Heart right ventricle (tissue), 16 donors: Measurements from ENCODE around the gene DUXA. TPM values are rescaled to one million over a fixed set of nuclear protein-coding genes. Genes with fewer than 3 reads are reported as not detected.
A peak's percentile ranks its signal among the peaks of the same experiment; 100 is the strongest.
"Not testable (repeated sequence)": the region's sequence is repeated elsewhere in the genome, so short reads cannot be mapped to it uniquely, and the experiment has no call there.

Source experiments
- ATAC-seq, 8 donors: fragments of 200-7000 bp; cut with Tn5 transposase; one replicate each; pipeline ENCODE4 v1.9.1; 2020; ENCODE audit warnings: mild to moderate bottlenecking in 8 of 8, moderate library complexity in 8 of 8, moderate number of reproducible peaks in 1 of 8
- DNase-seq, 2 donors: peaks; one replicate each; pipeline ENCODE4 v3.0.0-alpha.2; 2020
- H3K27ac ChIP-seq, 10 donors: fragments of 200-600 bp; sonication (generic) in 2 of 10; one replicate each; pipeline versions ENCODE4 v1.5.0 to v1.8.0; 2020 to 2022; ENCODE audit warnings: mild to moderate bottlenecking in 3 of 10
- H3K27me3 ChIP-seq, 7 donors: fragments of 200-600 bp; one replicate each; pipeline ENCODE4 v1.8.0; 2021 to 2022; ENCODE audit warnings: mild to moderate bottlenecking in 2 of 7
- H3K36me3 ChIP-seq, 9 donors: fragments of 200-600 bp; sonication (generic) in 1 of 9; one replicate each; pipeline versions ENCODE4 v1.5.0 to v1.8.0; 2020 to 2022; ENCODE audit warnings: mild to moderate bottlenecking in 2 of 9
- H3K4me1 ChIP-seq, 9 donors: fragments of 200-600 bp; sonication (generic) in 1 of 9; one replicate each; pipeline versions ENCODE4 v1.5.0 to v1.8.0; 2020 to 2022; ENCODE audit warnings: mild to moderate bottlenecking in 4 of 9
- H3K4me3 ChIP-seq, 10 donors: fragments of 200-600 bp; sonication (generic) in 2 of 10; one replicate each; pipeline versions ENCODE4 v1.5.0 to v1.8.0; 2020 to 2022; ENCODE audit warnings: mild to moderate bottlenecking in 7 of 10, moderate library complexity in 2 of 10
- H3K9me3 ChIP-seq, 11 donors: fragments of 200-600 bp in 10 of 11; sonication (generic) in 2 of 11; one replicate each; pipeline versions ENCODE4 v1.5.0 to v1.8.0; 2013 to 2022; ENCODE audit warnings: mild to moderate bottlenecking in 2 of 11, control low read depth in 1 of 11, moderate library complexity in 1 of 11
- WGBS, 2 donors: extraction: QIAGEN DNeasy Blood & Tissue Kit; methylation state at CpG; one replicate each; pipeline ENCODE4 v1.1.7; 2013; ENCODE audit warnings: inconsistent platforms in 1 of 2; 5-methylcytosine and 5-hydroxymethylcytosine counted together
- intact Hi-C, 10 donors: fragments of 100-400 bp; cut with DNase I; formaldehyde crosslinking; loops; one replicate each; pipeline versions ENCODE4 v1.11.1 to v1.14.2; 2022
- long read RNA-seq, 3 donors: library from polyadenylated mRNA; unstranded; transcript quantifications; one replicate each; pipeline ENCODE4 v2.0.0, GENCODE V29; 2020 to 2021
- polyA plus RNA-seq, 2 donors: library from polyadenylated mRNA; stranded (reverse); fragments of 200-250 nt; gene quantifications; one replicate each; pipeline ENCODE4 v1.2.3, GENCODE V29; 2013
- total RNA-seq, 10 donors: library from RNA; stranded (reverse); fragmentation: NEBNext Ultra II Directional in 3 of 10; extraction: Animal tissue kit (Norgen Biotek cat#: 25700) in 3 of 10; gene quantifications; one replicate each; pipeline versions ENCODE4 v1.2.1 to v1.2.4, GENCODE V29; 2021 to 2023
- TF ChIP-seq, protein P1 (sequence below), 9 donors: fragments of 200-600 bp; sonication (generic) in 2 of 9; IDR thresholded peaks; one replicate each; pipeline versions ENCODE4 v1.5.0 to v1.8.0; 2021 to 2022; ENCODE audit warnings: antibody characterized with exemption in 9 of 9, mild to moderate bottlenecking in 5 of 9, moderate library complexity in 1 of 9
- donor health status: Arrhythmogenic right ventricular cardiomyopathy.
- donor health status: ischemic (EF 13 %, LVEDD 7.1; RV severe dilation, severe dysfunction).
- donor health status: healthy with polysubstance abuse.
- donor health status: DM: no; HTN: yes; CAD: no.
- donor health status: DM: no; HTN: no; CAD: no.
- donor health status: ischemic (EF 25% LVEDD 6.9; RV normal size, moderate dysfunction).
- donor health status: ischemic (EF 25% LVEDD 5.7; RV mildly dilated, moderate dysfunction).
- donor health status: healthy.
- donor health status: DM: yes; HTN: yes; CAD: no.
- donor health status: Ischemic cardiomyopathy.
- donor health status: ischemic (EF 35%, LVEDD 5.7; RV mildly dilated, moderate dysfunction).
- donor health status: nonischemic (EF 11% LVEDD 7.7; RV severe dilation, severe dysfunction).
- donor health status: DM: yes; HTN: yes; CAD: no.
- donor health status: PGD.
- donor health status: ischemic (EF 29% LVEDD 5.4; RV normal size, mild dysfunction).
- donor health status: nonischemic (EF 23%, LVEDD 6.1; RV moderate dilation, normal function).

DUXA gene
- not detected for total RNA-seq
- not detected for polyA plus RNA-seq
- long read RNA-seq, donor 1, result 0 reads
- long read RNA-seq, donor 2, result 0 reads
- long read RNA-seq, donor 3, result 0 reads

DNA sequence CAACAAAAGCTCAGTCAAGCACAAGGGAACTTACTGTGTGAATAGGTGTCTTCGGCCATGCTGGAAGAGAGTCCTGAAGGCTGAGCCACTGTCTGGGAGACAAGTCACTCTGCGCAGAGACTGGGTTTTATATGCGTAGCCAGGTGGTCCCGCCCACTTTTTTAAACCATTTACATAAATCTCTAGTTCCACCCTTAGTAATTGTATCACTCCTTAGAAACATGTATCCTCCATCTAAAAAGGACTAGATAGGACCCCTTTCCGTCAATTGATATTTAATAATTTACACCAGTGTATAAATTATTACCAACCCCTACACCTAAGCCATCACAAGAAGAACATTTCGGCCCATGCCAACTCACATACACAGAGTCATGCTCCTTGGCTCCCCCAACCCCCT, at the start of gene DUXA:
Gene DUXA (minus strand): TSS at position 101 of the 400 bp plus-strand sequence. CDS start 42 bp downstream, at position 59.
- Histone ChIP-seq H3K36me3 (no peaks in the 10 kb centered on the region), H3K27me3 (no peaks in the 10 kb centered on the region), H3K4me1 (peaks cover 0 to 10% (median 3%) of the 10 kb centered on the region in 9 donors), H3K9me3 (peaks cover 0 to 13% (median 0%) of the 10 kb centered on the region in 11 donors), H3K4me3 (no peak within 1 kb of the TSS), H3K27ac (no peak within 1 kb of the TSS)
- DNase-seq, result no peak
- no peak for ATAC-seq
- TF ChIP-seq, protein P1, sequence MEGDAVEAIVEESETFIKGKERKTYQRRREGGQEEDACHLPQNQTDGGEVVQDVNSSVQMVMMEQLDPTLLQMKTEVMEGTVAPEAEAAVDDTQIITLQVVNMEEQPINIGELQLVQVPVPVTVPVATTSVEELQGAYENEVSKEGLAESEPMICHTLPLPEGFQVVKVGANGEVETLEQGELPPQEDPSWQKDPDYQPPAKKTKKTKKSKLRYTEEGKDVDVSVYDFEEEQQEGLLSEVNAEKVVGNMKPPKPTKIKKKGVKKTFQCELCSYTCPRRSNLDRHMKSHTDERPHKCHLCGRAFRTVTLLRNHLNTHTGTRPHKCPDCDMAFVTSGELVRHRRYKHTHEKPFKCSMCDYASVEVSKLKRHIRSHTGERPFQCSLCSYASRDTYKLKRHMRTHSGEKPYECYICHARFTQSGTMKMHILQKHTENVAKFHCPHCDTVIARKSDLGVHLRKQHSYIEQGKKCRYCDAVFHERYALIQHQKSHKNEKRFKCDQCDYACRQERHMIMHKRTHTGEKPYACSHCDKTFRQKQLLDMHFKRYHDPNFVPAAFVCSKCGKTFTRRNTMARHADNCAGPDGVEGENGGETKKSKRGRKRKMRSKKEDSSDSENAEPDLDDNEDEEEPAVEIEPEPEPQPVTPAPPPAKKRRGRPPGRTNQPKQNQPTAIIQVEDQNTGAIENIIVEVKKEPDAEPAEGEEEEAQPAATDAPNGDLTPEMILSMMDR (IDR thresholded peaks at IDR 0.05), result no peak
- intact Hi-C loops, result no loop called here
- 79 to 86% methylated on average over 6 of the region's 6 CpGs for WGBS, 2 donors

DNA sequence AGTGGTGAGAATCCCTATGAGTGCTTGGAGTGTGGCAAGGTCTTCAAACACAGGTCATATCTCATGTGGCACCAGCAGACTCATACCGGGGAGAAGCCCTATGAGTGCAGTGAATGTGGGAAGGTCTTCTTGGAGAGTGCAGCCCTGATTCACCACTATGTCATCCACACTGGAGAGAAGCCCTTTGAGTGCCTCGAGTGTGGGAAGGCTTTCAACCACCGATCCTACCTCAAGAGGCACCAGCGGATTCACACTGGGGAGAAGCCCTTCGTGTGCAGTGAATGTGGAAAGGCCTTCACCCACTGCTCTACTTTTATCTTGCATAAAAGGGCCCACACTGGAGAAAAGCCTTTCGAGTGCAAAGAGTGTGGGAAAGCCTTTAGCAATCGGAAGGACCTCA, 44.8 kb upstream of the DUXA start:
- Histone ChIP-seq H3K27ac (no peak overlapping the region), H3K27me3 (no peaks in the 10 kb centered on the region), H3K9me3 (peaks cover 0 to 36% (median 0%) of the 10 kb centered on the region in 11 donors), H3K36me3 (peaks cover 5 to 99% (median 55%) of the 10 kb centered on the region in 9 donors), H3K4me1 (peaks cover 0 to 11% (median 0%) of the 10 kb centered on the region in 9 donors), H3K4me3 (no peak overlapping the region)
- 90 to 93% methylated on average over 7 of the region's 7 CpGs for WGBS, 2 donors
- intact Hi-C loops, result no loop called here
- ATAC-seq, result peak in 1 of 8 donors; percentile 29
- TF ChIP-seq, protein P1 (IDR thresholded peaks at IDR 0.05), result no peak
- no peak for DNase-seq

DNA sequence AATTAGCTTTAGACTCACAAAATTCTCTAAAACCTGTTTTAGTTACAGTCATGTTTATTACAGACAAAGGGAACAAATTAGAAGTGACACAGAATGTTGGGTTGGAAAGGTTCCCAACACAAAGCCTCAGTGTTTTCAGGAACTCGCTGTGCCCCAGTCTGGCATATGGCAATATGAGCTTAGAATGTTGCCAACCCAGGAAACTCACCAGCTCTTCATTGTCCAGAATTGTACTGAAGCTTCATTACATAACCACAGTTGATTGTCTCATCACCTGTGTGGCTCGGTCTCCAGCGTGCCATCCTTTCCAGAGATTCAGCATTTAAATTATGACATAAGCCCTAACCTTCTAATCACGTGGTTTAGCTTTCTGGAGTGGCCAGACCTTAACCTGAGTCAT, 43.1 kb upstream of the DUXA start:
- Histone ChIP-seq H3K4me3 (no peak overlapping the region), H3K9me3 (peaks cover 0 to 36% (median 0%) of the 10 kb centered on the region in 11 donors), H3K27me3 (no peaks in the 10 kb centered on the region), H3K27ac (no peak overlapping the region), H3K36me3 (peaks cover 8 to 96% (median 58%) of the 10 kb centered on the region in 9 donors), H3K4me1 (peaks cover 0 to 3% (median 0%) of the 10 kb centered on the region in 9 donors)
- DNase-seq (no peak), ATAC-seq (no peak)
- TF ChIP-seq, protein P1 (IDR thresholded peaks at IDR 0.05), result no peak
- intact Hi-C loops, result no loop called here
- 84 to 87% methylated on average over 4 of the region's 4 CpGs for WGBS, 2 donors

DNA sequence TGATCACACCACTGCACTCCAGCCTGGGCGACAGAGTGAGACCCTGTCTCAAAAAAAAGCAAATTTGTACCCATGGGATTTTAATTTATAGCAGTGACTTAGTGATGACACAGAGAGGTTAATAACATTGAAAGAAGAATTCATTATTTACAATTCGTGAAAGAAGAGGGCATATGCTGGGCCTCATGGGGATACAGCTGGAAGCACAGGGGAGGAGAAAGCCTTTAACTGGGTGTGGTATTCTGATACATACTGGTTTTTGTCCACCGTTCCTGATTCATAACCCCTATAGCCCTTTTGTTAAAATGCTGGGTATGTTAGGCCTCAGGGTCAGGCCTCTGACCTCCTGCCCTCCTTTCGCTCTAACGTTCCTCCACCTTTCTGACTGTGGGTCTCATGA, 34.9 kb upstream of the DUXA start:
- 88 to 89% methylated on average over 5 of the region's 5 CpGs for WGBS, 2 donors
- H3K4me3 ChIP-seq, result no peak overlapping the region
- H3K9me3 ChIP-seq, result no peaks in the 10 kb centered on the region
- H3K4me1 ChIP-seq, result peaks cover 0 to 14% (median 3%) of the 10 kb centered on the region in 9 donors
- no peak for ATAC-seq
- H3K36me3 ChIP-seq, result peaks cover 0 to 95% (median 38%) of the 10 kb centered on the region in 9 donors
- H3K27ac ChIP-seq, result no peak overlapping the region
- DNase-seq, result no peak
- intact Hi-C loops, result no loop called here
- H3K27me3 ChIP-seq, result no peaks in the 10 kb centered on the region
- TF ChIP-seq, protein P1 (IDR thresholded peaks at IDR 0.05), result no peak

DNA sequence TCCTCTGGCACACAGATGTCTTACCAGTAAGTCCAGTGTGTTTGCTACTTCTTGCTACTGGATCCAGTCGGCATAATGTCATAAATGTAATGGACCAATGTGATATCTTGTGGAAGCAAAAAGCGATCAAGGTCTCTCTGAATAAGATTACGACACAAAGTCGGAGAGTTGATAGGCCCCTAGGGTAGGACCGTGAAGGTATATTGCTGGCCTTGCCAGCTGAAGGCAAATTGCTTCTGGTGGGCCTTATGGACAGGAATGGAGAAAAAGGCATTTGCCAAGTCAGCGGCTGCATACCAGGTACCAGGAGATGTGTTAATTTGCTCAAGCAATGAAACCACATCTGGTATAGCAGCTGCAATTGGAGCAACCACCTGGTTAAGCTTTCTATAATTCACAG, 30.6 kb upstream of the DUXA start:
- H3K4me3 ChIP-seq, H3K27ac ChIP-seq, DNase-seq, H3K27me3 ChIP-seq, H3K9me3 ChIP-seq, ATAC-seq, intact Hi-C loops: not testable (repeated sequence)
- Histone ChIP-seq H3K4me1 (peaks cover 0 to 25% (median 11%) of the 10 kb centered on the region in 9 donors), H3K36me3 (peaks cover 0 to 100% (median 62%) of the 10 kb centered on the region in 9 donors)
- 96% methylated on average over 6 of the region's 6 CpGs for WGBS, 2 donors
